ENCODE results near the gene ADGRG1.

DNA sequence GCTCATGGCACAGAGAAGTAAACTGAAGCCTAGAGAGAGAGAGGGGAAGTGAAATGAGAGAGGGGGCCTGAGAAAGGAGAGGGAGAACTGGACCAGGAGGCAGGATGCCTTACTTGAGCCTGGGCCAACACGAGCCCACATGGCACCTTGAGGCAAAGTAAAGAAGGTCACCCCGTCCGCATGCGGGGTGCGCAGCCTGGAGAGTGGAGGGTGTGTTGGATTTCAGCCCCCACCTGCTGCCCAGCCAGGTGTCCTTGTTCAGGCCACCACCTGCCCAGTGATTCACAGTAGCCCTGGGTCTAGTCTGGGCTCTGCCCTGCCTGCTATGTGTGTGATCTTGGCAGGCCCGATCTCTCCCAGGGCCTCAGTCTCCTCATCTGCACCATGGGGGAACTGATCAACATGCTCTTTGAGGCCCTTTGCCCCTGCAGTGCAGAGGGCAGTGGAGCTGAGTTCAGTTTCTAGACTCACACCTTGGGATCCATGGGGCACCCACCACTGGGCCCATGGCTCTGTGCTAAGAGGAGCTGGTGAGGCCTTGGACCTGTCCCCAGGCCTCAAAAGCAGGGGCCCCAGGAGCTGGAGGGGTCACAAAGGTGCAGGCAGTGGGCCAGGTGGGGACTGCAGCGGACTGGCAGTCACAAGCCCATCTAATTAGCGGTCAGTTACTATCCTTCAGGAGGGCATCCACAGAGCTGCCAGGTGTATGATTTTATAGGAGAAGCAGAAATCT, 56.4 kb downstream of the ADGRG1 start:
- TF ChIP-seq EZH2 (optimal IDR thresholded peaks at IDR 0.05; ENCODE audit: low read depth, low read length) (no peak), EZH2phosphoT487 (IDR thresholded peaks at IDR 0.05; ENCODE audit: low read length) (no peak)
- TF ChIP-seq, protein P1, sequence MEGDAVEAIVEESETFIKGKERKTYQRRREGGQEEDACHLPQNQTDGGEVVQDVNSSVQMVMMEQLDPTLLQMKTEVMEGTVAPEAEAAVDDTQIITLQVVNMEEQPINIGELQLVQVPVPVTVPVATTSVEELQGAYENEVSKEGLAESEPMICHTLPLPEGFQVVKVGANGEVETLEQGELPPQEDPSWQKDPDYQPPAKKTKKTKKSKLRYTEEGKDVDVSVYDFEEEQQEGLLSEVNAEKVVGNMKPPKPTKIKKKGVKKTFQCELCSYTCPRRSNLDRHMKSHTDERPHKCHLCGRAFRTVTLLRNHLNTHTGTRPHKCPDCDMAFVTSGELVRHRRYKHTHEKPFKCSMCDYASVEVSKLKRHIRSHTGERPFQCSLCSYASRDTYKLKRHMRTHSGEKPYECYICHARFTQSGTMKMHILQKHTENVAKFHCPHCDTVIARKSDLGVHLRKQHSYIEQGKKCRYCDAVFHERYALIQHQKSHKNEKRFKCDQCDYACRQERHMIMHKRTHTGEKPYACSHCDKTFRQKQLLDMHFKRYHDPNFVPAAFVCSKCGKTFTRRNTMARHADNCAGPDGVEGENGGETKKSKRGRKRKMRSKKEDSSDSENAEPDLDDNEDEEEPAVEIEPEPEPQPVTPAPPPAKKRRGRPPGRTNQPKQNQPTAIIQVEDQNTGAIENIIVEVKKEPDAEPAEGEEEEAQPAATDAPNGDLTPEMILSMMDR (IDR thresholded peaks at IDR 0.05; ENCODE audit: low read length), result no peak
